Endothelial cell of umbilical vein (primary cell): ENCODE data around the gene GBE1.

Experiments used
- CTCF ChIP-seq, 2 donors: IDR thresholded peaks; 1 replicate in 1 of 2; 2 replicates in 1 of 2; pipeline ENCODE4 v1.5.1; 2011; ENCODE audit warnings: low read length in 2 of 2, mild to moderate bottlenecking in 2 of 2, moderate library complexity in 2 of 2, control low read depth in 1 of 2, inconsistent platforms in 1 of 2, low read depth in 1 of 2; ENCODE audit not compliant: insufficient read depth in 1 of 2; ENCODE audit errors: extremely low read depth in 1 of 2
- FOS ChIP-seq: IDR thresholded peaks from 2 replicates; pipeline ENCODE4 v1.6.1; 2011; ENCODE audit warnings: mild to moderate bottlenecking, low read length, moderate library complexity, borderline replicate concordance; ENCODE audit not compliant: insufficient read depth

DNA sequence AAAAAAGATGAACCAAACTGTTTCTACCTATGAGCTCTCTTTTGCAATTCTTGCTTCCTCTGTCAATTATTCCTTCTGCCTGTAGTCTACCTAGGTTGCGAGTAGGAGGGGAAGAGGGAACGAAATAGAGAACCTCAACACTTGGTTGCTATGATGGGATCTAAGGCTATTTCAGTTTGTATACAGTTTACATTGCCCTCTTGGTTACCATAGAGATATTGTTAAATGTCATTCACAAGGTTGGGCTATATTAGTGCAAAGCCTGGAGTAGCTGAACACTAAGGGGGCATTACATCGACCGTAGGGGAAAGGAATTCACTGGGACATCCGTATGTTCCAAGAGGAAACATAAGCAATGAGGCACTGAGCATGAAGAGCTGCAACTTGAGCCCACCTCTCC, 276.9 kb downstream of the GBE1 start:
- no peak for TF ChIP-seq FOS
- TF ChIP-seq CTCF (IDR thresholded peaks at IDR 0.05; ENCODE audit: extremely low read depth in 1 of 2, insufficient read depth in 1 of 2, low read depth in 1 of 2, low read length in 2 of 2): no peak
